ENCODE measurements around the gene PRKCG. TPM values are rescaled to one million over a fixed set of nuclear protein-coding genes. Genes with fewer than 3 reads are reported as not detected.

PRKCG gene
- total and polyA plus RNA-seq, 12 donors, result not detected

DNA sequence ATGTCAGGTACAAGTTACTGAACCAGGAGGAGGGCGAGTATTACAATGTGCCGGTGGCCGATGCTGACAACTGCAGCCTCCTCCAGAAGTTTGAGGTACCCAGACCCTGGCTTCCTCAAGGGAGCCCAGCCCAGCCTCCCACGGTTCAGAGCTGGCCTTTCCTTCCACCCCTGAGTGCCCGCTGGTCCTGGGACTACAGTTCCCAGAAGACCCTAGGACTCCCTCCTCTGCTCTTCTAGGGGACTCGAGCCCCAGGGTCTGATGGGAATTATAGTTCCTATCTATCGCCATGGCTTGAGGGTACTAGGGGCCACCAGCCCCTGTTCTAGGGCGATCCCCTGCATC, 11.0 kb downstream of the PRKCG start:
- no peak for TF ChIP-seq POLR2A (IDR thresholded peaks at IDR 0.05)
- TF ChIP-seq, protein P1, sequence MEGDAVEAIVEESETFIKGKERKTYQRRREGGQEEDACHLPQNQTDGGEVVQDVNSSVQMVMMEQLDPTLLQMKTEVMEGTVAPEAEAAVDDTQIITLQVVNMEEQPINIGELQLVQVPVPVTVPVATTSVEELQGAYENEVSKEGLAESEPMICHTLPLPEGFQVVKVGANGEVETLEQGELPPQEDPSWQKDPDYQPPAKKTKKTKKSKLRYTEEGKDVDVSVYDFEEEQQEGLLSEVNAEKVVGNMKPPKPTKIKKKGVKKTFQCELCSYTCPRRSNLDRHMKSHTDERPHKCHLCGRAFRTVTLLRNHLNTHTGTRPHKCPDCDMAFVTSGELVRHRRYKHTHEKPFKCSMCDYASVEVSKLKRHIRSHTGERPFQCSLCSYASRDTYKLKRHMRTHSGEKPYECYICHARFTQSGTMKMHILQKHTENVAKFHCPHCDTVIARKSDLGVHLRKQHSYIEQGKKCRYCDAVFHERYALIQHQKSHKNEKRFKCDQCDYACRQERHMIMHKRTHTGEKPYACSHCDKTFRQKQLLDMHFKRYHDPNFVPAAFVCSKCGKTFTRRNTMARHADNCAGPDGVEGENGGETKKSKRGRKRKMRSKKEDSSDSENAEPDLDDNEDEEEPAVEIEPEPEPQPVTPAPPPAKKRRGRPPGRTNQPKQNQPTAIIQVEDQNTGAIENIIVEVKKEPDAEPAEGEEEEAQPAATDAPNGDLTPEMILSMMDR (IDR thresholded peaks at IDR 0.05), result no peak
- WGBS, 4 donors, result 51 to 72% (median 52%) methylated on average over 4 to 8 of the region's 8 CpGs
- Histone ChIP-seq H3K9me3 (replicated peaks in 1 of 3) (no peaks in the 10 kb centered on the region), H3K4me1 (replicated peaks in 1 of 2) (no peaks in the 10 kb centered on the region), H3K27me3 (peaks cover 17% of the 10 kb centered on the region), H3K4me3 (no peak overlapping the region), H3K27ac (no peak overlapping the region), H3K36me3 (replicated peaks in 1 of 2) (no peaks in the 10 kb centered on the region)
- DNase-seq, result no peak
- intact Hi-C loops (cut with DNase I), result no loop called here

DNA sequence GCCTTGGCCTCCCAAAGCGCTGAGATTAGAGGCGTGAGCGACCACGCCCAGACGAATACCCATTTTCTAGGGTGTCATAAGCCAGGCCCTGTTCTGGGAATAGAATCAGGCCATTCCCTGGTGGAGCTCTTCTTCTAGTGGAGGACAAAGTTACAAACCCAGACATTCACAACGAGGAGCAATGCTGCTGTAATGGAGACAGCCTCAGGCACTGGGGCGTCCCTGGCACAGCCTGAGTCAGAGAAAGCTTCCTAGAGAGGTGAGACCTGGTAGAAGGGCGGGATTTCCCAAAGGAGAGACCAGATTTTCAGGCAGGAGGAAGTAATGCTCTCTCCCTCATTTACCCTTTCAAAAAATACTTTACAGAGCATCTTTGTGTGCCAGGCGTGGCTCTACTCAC, 12.7 kb downstream of the PRKCG start:
- peaks cover 20% of the 10 kb centered on the region for H3K27me3 ChIP-seq
- H3K4me1 ChIP-seq (replicated peaks in 1 of 2), result no peaks in the 10 kb centered on the region
- H3K36me3 ChIP-seq (replicated peaks in 1 of 2), result no peaks in the 10 kb centered on the region
- no peak for DNase-seq
- no peak overlapping the region for H3K27ac ChIP-seq
- no peaks in the 10 kb centered on the region for H3K9me3 ChIP-seq (replicated peaks in 1 of 3)
- 66 to 76% (median 70%) methylated on average over 6 to 9 of the region's 9 CpGs for WGBS, 4 donors
- no peak overlapping the region for H3K4me3 ChIP-seq
- no peak for TF ChIP-seq POLR2A (IDR thresholded peaks at IDR 0.05)
- TF ChIP-seq, protein P1 (IDR thresholded peaks at IDR 0.05), result no peak
- intact Hi-C loops (cut with DNase I), result no loop called here

DNA sequence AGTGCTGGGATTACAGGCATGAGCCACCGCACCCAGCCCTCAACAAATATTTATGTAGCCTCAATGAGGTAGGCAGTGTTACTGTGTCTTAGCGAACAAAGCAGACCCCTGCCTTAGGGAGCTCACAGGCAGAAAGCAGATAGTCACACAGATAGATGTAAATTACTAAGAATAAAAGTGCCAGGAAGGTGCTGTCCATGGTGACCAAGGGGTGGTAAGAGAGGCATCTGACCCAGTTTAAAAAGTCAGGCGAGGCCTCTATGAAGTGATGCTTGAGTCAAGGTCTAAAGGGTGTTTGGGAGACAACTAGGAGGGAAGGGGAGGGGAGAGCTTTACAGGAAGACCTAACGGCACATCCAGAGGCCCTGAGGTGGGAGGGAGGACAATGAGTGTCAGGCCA, 14.7 kb downstream of the PRKCG start:
- H3K9me3 ChIP-seq (replicated peaks in 1 of 3), result no peaks in the 10 kb centered on the region
- 35 to 57% (median 48%) methylated on average over 4 of the region's 4 CpGs for WGBS, 4 donors
- peaks cover 20% of the 10 kb centered on the region for H3K27me3 ChIP-seq
- no peaks in the 10 kb centered on the region for H3K36me3 ChIP-seq (replicated peaks in 1 of 2)
- no peaks in the 10 kb centered on the region for H3K4me1 ChIP-seq (replicated peaks in 1 of 2)
- H3K4me3 ChIP-seq, result no peak overlapping the region
- H3K27ac ChIP-seq, result no peak overlapping the region
- no peak for DNase-seq
- no peak for TF ChIP-seq POLR2A (IDR thresholded peaks at IDR 0.05)
- TF ChIP-seq, protein P1 (IDR thresholded peaks at IDR 0.05), result no peak
- intact Hi-C loops (cut with DNase I), result no loop called here

DNA sequence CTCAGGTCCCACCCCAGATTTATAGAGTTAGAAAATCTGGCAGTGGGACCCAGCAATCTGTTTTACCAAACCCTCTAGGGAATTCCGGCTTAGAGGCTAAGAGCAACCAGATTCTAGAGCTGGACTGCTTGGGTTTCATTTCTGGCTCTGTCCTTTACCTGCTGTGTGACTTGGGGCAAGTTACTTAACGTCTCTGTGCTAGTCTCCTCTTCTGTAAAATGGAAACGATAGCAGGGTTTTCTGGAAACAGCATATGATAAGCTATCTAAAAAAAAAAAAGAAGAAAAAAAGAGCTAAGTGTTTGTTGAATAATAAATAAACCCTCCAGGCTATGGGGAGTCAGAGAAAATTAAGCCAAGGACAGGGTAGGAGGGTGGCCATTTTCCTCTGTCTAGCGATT, 15.5 kb downstream of the PRKCG start:
- intact Hi-C loops (cut with DNase I), result no loop called here
- Histone ChIP-seq H3K27me3 (peaks cover 20% of the 10 kb centered on the region), H3K27ac (no peak overlapping the region), H3K4me3 (no peak overlapping the region), H3K9me3 (replicated peaks in 1 of 3) (no peaks in the 10 kb centered on the region), H3K36me3 (replicated peaks in 1 of 2) (no peaks in the 10 kb centered on the region), H3K4me1 (replicated peaks in 1 of 2) (no peaks in the 10 kb centered on the region)
- TF ChIP-seq, protein P1 (IDR thresholded peaks at IDR 0.05), result no peak
- TF ChIP-seq POLR2A (IDR thresholded peaks at IDR 0.05), result no peak
- 40 to 58% (median 51%) methylated on average over 3 to 4 of the region's 4 CpGs for WGBS, 4 donors
- DNase-seq, result no peak
